GM18868 (cell line): ENCODE measurements around the gene UNC5A.
"Not testable (repeated sequence)": the region's sequence is repeated elsewhere in the genome, so short reads cannot be mapped to it uniquely, and the experiment has no call there.

ENCODE experiments used
- ATAC-seq: cut with Tn5 transposase; IDR thresholded peaks from one replicate; pipeline ENCODE4 v1.9.1; 2021; ENCODE audit warnings: mild to moderate bottlenecking, moderate library complexity; ENCODE audit not compliant: unreplicated experiment

Gene UNC5A

DNA sequence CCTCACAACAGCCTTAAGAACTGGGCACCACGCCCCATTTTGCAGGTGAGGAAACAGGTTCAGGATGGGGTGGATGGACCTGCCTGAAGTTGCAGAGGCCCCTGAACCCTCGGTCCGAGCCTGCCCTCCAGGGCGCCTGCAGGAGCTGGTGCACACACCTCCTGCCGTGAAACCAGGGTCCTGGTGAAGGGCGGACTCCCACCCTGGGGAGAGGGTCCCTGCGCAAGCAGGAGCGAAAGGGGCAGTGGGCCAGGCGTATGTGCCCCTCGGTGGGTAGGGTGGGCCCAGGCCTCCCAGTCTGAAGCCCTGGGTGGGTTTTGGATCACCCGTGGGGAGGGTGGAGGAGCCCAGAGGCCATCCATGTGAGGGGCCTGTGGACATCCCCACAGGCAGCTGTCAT, 50.9 kb downstream of the UNC5A start:
- no peak for ATAC-seq

DNA sequence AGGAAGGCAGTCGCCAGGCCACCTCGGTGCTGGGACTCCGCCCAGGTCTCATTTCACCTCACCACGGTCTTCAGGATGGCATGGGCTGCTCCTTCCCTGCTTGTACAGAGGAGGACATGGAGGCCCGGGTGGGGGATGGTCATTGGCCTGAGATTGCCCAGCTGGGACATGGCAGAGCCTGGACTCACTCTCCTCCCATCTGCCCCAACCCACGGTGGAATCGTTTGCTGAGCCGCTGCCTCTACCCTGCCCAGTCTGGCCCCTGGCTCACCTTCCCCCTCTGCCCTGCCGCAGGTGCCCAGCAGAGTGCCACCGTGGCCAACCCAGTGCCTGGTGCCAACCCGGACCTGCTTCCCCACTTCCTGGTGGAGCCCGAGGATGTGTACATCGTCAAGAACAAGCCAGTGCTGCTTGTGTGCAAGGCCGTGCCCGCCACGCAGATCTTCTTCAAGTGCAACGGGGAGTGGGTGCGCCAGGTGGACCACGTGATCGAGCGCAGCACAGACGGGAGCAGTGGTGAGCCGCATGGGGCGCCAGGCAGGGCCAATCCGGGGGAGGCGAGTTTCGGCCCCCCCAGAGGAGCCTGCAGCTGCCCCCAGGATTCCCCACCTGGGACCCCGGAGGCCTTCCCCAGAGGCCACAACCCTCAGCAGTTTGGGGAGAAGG, 52.1 kb downstream of the UNC5A start:
- ATAC-seq = no peak

DNA sequence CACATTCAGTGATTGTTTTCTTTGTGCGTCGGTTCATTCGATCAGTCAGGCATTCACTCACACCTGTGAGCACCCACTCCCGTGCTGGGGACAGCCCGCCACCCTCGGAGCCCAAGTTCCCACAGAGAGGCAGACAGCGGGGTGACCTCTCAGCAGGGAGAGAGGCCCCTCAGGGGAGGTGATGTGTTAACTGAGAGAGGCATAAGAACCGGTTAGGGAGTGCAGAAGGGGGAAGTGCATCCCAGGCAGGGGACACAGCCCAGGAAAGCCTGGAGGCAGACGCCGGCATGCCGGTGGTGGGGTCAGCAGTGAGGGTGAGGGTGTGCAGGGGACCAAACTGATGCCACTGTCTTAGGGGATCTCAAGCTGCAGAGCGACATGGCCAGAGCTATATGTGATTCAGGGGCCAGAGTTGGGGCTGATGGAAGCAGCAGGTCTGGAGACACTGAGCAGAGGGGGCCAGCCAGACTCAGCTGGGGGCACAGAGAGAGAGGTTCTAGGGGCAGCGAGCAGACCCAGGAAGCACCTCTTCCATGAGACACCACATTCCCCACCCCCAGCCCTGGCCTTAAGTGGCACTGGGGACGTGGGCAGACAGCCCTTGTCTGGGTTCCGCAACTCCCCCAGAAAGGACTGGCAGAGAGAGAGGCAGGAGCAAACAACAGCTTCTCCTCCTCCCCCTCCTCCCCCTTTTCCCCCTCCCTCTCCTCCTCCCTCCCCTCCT, 52.8 kb downstream of the UNC5A start:
- no peak for ATAC-seq

DNA sequence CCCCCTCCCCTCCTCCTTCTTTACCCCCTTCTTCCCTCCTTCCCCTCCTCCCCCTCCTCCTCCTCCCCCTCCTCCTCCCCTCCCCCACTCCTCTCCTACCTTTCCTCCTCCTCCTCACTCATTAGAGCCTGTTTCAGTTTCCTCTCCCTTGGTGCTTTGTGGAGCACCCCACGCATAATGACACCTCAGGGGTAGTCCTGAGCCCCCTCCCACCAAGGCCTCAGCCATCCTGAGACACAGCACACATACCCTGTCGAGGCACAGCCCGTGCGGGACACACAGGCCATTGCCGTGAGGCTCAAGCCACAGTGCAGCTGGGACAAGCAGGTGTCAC, 53.4 kb downstream of the UNC5A start:
- ATAC-seq = no peak

DNA sequence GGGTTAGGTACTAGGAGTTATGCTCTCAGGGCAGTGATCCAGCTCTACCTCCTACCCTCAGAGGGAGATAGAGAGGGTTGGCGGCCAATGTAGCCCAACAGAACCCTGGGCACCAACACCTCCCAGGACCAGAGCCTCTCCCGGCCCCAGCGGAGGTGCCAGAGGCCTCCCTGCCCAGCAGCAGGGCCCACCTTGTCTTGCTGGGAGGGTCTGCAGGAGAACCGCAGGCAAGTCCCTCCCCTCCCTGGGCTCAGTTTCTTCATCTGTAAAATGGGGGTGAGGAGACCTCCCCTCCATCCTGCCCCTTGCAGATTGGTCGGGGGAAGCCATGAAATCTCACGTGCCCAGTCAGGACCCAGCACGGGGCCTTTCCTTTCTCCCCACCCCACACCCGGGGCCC, 54.4 kb downstream of the UNC5A start:
- no peak for ATAC-seq

DNA sequence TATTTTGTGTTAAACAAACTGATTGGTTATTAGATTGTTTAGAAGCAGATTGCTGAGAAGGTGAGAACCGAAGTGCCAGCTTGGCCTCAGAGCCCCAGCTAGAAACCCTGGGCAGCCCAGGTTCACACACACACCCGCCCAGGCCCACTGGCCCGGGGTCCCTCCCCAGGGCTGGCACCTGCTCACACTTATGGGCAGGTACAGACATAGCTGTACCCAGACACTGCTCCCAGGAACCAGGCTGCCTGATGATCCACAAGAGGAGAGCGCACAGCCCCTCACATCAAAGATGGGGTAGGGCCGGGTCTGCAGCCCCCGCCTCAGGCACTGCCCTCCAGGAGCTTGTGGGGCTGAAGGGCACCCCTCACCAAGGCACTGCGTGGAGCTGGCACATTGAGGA, 55.6 kb downstream of the UNC5A start:
- ATAC-seq = no peak

DNA sequence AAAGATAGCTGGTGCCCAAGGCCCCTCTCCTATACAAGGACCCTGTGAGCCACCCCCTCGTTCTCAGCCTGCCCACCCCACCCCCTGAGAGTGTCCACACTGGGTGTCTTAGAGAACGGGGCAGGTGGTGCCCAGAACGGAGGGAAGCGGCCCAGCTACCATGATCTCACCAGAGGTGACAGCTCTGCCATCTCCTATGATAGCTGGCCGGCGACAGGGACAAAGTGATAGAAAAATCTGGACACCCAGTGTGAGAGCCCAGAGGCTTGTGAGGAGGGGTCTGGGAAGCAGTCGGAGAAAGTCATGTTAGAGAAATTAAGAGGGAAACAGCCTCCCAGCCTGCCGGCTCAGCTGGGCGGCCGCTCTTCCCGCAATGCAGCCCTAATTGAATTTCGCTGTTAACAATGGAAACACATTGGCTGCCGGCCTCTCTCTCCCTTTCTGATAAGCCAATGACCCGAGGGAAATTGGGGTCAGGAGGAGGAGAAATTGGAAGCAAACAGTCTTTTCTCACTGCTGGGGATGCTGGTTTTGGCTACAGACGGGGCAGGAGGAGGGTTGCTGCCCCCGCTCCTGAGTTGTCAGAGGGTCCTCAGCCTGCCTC, 56.5 kb downstream of the UNC5A start:
- ATAC-seq = no peak

DNA sequence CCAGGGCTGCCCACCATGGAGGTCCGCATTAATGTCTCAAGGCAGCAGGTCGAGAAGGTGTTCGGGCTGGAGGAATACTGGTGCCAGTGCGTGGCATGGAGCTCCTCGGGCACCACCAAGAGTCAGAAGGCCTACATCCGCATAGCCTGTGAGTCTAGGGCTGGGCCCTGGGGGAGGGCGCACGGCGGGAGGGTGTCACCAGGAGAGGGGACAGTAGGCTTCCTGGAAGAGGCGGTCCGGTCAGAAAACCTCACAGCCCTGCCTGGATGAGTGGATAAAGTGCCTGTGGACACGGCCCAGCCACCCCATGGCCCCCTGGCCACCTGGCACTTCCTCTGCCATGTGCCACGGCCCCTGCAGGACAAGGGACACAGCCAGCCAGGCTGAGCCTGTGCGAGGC, 57.8 kb downstream of the UNC5A start:
- no peak for ATAC-seq

DNA sequence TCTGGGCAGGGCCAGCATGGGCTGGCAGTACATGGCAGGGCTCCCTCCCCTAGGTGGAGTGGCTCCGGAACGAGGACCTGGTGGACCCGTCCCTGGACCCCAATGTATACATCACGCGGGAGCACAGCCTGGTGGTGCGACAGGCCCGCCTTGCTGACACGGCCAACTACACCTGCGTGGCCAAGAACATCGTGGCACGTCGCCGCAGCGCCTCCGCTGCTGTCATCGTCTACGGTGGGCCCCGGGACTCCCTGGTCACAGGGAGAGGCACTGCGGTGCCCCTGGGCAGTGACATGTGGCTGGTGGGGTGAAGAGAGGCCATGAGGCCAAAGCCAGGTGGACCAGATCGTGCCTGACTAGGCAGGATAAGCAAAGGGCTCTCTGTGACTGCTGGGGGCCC, 58.4 kb downstream of the UNC5A start:
- ATAC-seq = no peak

DNA sequence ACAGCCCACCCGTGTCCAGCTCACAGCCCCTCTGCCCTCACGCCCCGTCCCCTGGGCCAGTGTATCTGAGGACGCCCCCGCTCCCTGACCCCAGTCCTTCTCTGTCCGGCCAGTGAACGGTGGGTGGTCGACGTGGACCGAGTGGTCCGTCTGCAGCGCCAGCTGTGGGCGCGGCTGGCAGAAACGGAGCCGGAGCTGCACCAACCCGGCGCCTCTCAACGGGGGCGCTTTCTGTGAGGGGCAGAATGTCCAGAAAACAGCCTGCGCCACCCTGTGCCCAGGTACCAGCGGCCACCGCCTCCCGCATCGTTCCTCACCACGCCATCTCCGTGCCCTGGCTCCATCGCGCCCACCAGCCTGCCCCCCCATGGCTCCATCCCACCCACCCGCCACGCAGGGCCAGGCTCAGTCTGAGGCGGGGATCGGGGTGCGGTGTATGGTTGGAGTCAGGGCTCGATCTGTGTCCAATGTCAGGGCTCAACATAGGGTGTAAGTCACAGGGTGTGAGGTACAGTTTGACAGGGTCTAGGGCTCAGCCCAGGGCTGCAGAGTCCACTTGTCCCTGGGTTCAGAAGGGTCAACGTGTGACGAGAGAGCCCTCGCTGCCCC, 59.2 kb downstream of the UNC5A start:
- no peak for ATAC-seq

DNA sequence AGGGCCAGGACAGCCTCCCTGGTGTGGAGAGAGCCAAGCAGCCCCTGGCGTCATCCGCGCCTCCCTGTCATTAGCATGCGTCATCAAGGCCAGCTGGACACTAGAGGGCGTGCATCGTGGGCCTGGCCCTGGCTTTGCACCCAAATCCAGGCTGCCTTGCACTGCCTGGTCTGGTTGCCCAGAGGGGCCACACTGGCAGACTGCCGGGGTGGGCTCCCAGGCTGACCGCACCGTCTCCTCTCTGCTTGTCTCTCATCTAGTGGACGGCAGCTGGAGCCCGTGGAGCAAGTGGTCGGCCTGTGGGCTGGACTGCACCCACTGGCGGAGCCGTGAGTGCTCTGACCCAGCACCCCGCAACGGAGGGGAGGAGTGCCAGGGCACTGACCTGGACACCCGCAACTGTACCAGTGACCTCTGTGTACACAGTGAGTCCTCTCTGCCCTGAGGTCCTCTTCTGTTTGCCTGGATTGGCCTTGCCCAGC, 59.8 kb downstream of the UNC5A start:
- no peak for ATAC-seq

DNA sequence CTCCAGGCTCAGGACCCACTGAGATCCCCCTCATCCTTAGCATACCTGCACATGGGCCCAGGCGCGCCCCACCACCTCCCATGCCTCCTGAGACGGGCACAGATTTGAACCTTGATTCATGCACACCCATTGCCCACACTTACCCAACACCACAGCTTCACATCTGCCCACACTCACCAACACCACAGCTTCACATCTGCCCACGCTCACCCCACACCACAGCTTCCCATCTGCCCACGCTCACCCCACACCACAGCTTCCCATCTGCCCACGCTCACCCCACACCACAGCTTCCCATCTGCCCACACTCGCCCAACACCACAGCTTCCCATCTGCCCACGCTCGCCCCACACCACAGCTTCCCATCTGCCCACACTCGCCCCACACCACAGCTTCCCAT, 60.3 kb downstream of the UNC5A start:
- not testable (repeated sequence) for ATAC-seq

DNA sequence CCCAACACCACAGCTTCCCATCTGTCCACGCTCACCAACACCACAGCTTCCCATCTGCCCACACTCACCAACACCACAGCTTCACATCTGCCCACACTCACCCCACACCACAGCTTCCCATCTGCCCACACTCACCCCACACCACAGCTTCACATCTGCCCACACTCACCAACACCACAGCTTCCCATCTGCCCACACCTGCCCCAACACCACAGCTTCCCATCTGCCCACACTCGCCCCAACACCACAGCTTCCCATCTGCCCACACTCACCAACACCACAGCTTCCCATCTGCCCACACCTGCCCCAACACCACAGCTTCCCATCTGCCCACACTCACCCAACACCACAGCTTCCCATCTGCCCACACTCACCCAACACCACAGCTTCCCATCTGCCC, 62.2 kb downstream of the UNC5A start:
- not testable (repeated sequence) for ATAC-seq

DNA sequence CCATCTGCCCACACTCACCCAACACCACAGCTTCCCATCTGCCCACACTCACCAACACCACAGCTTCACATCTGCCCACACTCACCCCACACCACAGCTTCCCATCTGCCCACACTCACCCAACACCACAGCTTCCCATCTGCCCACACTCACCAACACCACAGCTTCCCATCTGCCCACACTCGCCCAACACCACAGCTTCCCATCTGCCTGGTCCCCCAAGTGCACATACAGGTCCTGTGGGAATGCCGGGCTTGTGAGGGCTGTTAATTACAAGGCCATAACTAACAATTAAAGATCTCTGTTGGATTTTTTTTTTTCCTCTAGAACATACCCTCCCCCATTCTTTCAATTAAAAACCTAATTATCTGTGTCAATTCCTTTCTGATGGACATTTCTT, 62.7 kb downstream of the UNC5A start:
- not testable (repeated sequence) for ATAC-seq

DNA sequence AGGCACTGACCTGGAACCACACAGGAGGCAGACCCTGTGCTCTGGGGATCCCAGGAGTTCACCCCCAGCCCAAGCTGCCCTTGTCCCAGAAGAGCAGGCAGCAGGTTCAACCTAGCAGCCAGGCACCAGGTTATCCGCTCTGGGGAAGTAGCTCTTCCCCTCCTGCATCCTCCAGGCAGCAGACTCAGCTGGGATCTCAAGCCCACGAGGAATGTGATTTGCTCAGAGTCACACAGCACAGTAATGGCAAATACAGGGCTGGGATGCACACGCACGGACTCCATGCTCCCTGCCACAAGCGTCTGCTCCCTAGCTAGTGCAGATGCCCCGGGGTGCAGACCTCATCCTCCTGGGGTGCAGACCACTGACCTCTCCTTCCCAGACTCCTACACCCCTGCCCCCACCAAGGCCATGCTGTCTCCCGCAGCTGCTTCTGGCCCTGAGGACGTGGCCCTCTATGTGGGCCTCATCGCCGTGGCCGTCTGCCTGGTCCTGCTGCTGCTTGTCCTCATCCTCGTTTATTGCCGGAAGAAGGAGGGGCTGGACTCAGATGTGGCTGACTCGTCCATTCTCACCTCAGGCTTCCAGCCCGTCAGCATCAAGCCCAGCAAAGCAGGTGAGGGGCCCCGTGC, 63.3 kb downstream of the UNC5A start:
- ATAC-seq = no peak

DNA sequence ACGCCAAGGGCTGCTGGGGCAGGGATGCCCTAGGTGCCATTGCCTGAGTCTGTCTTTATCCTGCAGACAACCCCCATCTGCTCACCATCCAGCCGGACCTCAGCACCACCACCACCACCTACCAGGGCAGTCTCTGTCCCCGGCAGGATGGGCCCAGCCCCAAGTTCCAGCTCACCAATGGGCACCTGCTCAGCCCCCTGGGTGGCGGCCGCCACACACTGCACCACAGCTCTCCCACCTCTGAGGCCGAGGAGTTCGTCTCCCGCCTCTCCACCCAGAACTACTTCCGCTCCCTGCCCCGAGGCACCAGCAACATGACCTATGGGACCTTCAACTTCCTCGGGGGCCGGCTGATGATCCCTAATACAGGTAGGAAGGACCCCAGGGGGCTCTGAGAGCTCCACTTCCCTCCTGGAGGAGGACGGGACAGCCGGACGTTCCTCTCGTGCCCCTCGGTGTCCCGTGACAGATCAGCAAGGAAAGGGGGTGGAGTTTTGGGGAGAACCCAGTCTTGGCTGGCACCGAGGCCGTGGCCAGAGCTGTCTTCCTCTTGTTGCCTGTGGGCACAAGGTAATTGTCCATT, 63.9 kb downstream of the UNC5A start:
- no peak for ATAC-seq

DNA sequence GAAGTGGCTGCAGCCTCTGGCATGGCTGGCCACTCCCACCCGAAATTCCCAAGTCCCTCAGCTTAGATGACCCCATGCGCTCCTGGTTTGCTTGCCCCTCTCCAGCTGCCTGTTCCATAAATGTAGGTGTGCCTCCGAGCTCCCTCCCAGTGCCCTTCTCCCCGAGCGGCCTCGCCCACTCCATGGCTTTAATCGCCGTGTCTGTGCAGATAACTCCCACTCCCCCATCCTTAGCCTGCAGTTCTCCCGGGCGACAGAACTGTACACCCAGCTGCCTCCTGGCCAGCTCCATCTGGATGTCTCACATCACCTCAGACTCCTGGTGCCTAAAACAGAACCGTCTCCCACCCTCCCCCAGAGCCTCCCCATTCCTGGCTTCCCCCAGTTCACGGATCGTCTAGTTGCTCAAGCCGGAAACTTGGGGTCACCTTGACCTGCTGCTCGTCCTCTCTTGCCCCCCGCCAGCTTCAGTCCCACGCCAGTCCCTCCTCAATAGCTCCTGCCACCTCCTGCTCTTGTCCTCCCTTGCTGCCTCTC, 64.7 kb downstream of the UNC5A start:
- ATAC-seq = no peak

DNA sequence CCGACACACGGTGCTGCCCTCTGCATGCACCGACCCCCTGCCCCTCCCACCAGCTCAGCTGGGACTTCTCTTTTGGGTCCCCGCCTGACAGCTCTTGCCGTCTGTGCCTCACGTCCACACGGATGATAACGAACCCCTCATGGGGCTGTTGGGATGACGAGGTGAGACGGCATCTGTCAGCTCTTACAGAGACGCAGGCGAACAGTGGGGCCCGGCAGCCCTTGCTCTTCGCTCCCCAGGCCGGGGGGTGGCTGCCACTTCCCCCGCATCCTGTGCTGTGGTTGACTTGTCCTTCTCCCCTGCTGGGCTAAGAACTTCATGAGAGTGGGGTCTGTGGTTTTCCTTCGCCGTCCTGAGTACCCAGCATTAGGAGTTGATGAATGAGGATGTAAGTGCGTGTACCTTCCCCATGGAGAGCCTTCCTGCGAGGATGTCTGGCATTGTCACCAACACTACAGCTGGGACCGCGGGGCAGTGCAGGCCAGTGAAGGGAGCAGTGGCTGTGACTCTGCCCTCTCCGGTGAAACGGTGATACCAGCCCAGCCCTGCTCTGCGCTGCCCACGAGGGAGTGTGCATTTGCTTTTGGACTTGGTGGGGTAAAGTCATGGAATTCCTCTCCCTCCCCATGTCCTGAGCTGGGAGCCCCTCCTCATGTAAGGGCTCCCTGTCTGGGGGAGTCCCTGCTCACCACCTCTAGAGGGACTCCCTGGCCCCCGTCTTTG, 65.6 kb downstream of the UNC5A start:
- no peak for ATAC-seq

DNA sequence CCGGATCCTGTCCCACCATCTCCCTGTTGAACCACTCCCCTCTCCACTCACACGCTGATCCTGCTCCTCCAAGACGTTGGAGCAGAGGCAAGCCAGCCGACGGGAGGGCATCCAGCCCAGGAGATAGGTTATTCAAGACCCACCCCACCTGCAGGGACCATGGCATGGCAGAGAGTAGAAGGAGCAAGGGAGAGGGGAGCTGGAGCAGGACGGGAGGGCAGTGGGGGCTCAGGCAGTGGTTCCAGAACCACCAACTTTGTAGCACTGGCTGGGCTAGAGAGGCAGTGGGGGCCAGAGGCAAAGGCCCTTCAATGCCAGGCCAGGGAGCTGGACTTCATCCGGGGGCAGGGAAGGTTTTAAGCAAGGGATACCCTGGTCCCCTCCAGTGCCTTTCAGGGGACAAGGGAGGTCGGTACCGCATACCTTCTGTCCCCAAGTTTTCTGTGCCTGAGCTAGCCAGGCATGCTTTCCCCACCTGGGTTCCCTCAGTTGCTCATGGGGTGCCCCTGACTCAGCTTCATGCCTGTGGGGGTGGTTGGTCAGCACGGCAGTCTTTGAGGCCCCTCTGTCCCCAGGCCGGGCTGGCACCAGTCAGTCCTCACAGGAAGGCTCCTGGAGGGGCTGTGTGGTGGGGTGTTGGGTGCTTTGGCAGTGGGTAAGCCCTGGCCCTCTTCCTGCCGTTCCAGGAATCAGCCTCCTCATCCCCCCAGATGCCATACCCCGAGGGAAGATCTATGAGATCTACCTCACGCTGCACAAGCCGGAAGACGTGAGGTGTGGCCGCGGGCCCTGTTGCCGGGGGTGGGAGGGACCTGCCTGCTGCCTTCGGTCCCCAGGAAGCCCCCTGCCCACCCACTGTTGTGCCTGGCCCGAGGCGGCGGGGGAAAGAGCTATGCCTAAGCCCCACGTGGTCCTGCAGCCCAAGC, 66.4 kb downstream of the UNC5A start:
- ATAC-seq = no peak
